ENCODE measurements around the gene XXYLT1. TPM values are rescaled to one million over a fixed set of nuclear protein-coding genes. Genes with fewer than 3 reads are reported as not detected.

Gene XXYLT1
- total RNA-seq, 2 experiments from 2014 or later, result 3.1 to 3.7 TPM

GRCh38 chr3:195238586-195239118 is 32.3 kb downstream of the XXYLT1 start:
- ChIA-PET POLR2A (no interaction called here), CTCF (no interaction called here)
- Mint-ChIP-seq H3K27me3 (no peaks in the 10 kb centered on the region), H3K36me3 (ENCODE audit: low read depth) (peaks cover 11% of the 10 kb centered on the region), H3K27ac (no peak overlapping the region), H3K9me3 (peaks cover 7% of the 10 kb centered on the region), H3K4me3 (no peak overlapping the region), H3K4me1 (ENCODE audit: low read depth) (no peaks in the 10 kb centered on the region)
- peaks cover 9 to 23% of the 10 kb centered on the region in 2 experiments for H3K9me3 ChIP-seq (ENCODE audit: control insufficient read depth in 1 of 2, insufficient read depth in 1 of 2, low read length in 2 of 2)
- TF ChIP-seq CTCF (IDR thresholded peaks at IDR 0.05), result no peak
- no peaks in the 10 kb centered on the region for H3K4me1 ChIP-seq (ENCODE audit: insufficient read depth, low read length)
- DNase-seq, result no peak
- intact Hi-C loops (cut with DNase I, micrococcal nuclease), result no loop called here
- ATAC-seq (ENCODE audit: poor library complexity), result no peak
- H3K36me3 ChIP-seq (ENCODE audit: insufficient read depth, low read length), result peaks cover 3% of the 10 kb centered on the region
- H3K27ac ChIP-seq (ENCODE audit: low read depth in 1 of 2, low read length in 2 of 2), result no peak overlapping the region
- no peaks in the 10 kb centered on the region for H3K27me3 ChIP-seq (ENCODE audit: control insufficient read depth in 1 of 2, insufficient read depth in 2 of 2, low read length in 2 of 2)
- no peak overlapping the region for H3K4me3 ChIP-seq (ENCODE audit: low read length)

DNA sequence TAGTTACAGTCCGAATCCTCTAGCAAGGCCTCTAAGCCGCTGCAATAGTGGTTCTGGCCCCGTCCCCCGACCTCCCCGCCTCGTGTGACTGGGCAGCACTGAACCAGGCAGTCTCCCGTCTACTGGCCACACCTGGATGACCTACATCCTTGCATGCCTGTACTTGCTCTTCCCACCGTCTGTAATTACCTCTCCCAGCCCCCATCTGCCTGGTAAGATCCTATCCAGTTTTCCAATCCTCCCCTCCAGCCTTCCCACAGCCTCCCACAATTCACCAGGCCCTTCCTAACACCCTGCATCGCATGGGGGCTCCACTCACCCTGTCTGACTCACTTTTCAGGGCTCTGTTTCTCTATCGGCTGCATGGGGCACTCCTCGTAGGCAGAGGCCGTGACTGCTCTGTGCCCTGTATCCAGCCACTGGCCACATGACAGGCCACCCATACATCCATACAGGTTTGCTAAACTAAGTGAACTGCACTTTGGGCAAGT is 32.8 kb downstream of the XXYLT1 start:
- no peak for ATAC-seq (ENCODE audit: poor library complexity)
- no peak overlapping the region for H3K27ac Mint-ChIP-seq

DNA sequence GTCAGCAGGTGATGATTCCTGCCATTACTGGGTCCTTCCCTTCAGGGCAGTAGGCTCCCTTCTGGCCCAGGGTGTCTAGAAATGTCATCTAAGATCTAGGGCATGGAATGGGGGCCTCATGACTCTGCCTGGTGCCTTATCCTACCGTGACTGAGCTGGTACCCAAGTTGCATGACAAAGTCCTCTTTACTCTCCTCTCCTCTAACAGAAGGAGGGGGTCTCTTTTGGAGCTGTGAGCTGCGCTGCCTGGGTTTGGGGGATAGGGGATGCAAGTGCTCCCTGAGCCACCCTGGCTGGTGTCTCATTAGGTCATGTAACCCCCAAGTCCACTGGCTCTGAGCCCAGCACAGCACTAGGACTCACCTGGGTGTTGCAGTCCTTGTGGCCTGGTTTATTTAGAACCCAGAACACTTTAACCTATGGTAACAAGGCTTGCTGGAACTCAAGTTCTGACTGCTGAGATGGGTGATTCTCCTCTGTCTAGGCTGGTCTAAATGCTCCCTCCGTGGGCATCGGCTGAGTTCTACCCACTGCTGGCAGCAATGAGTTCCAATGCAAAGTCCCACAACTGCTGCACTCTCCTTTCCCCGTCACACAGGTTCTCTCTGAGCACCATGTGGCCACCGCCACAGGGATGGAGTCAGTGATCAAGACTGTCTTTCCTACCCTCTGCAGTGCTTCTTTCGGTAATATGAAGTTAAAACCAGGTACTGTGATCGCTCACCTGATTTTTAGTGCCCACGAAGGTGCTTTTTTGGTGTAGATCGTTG is 34.0 kb downstream of the XXYLT1 start:
- no peak for TF ChIP-seq CTCF (IDR thresholded peaks at IDR 0.05)

More for the DNA sequence above, 32.8 kb downstream of the XXYLT1 start:
- Histone ChIP-seq H3K27me3 (ENCODE audit: control insufficient read depth in 1 of 2, insufficient read depth in 2 of 2, low read length in 2 of 2) (no peaks in the 10 kb centered on the region), H3K9me3 (ENCODE audit: control insufficient read depth in 1 of 2, insufficient read depth in 1 of 2, low read length in 2 of 2) (peaks cover 9 to 23% of the 10 kb centered on the region in 2 experiments), H3K4me3 (ENCODE audit: low read length) (no peak overlapping the region), H3K4me1 (ENCODE audit: insufficient read depth, low read length) (no peaks in the 10 kb centered on the region), H3K27ac (ENCODE audit: low read depth in 1 of 2, low read length in 2 of 2) (no peak overlapping the region), H3K36me3 (ENCODE audit: insufficient read depth, low read length) (peaks cover 3% of the 10 kb centered on the region)
- intact Hi-C loops (cut with DNase I, micrococcal nuclease), result no loop called here
- ChIA-PET POLR2A (no interaction called here), CTCF (no interaction called here)
- H3K27me3 Mint-ChIP-seq, result no peaks in the 10 kb centered on the region
- peaks cover 11% of the 10 kb centered on the region for H3K36me3 Mint-ChIP-seq (ENCODE audit: low read depth)
- peaks cover 7% of the 10 kb centered on the region for H3K9me3 Mint-ChIP-seq
- no peaks in the 10 kb centered on the region for H3K4me1 Mint-ChIP-seq (ENCODE audit: low read depth)
- DNase-seq, result no peak
- TF ChIP-seq CTCF (IDR thresholded peaks at IDR 0.05), result no peak
- H3K4me3 Mint-ChIP-seq, result no peak overlapping the region

More for the DNA sequence above, 34.0 kb downstream of the XXYLT1 start:
- peaks cover 7% of the 10 kb centered on the region for H3K9me3 Mint-ChIP-seq
- no peak overlapping the region for H3K27ac Mint-ChIP-seq
- Histone ChIP-seq H3K4me1 (ENCODE audit: insufficient read depth, low read length) (no peaks in the 10 kb centered on the region), H3K9me3 (ENCODE audit: control insufficient read depth in 1 of 2, insufficient read depth in 1 of 2, low read length in 2 of 2) (peaks cover 9 to 23% of the 10 kb centered on the region in 2 experiments), H3K27ac (ENCODE audit: low read depth in 1 of 2, low read length in 2 of 2) (no peak overlapping the region), H3K4me3 (ENCODE audit: low read length) (no peak overlapping the region), H3K27me3 (ENCODE audit: control insufficient read depth in 1 of 2, insufficient read depth in 2 of 2, low read length in 2 of 2) (no peaks in the 10 kb centered on the region), H3K36me3 (ENCODE audit: insufficient read depth, low read length) (peaks cover 3% of the 10 kb centered on the region)
- H3K4me3 Mint-ChIP-seq, result no peak overlapping the region
- H3K4me1 Mint-ChIP-seq (ENCODE audit: low read depth), result no peaks in the 10 kb centered on the region
- CTCF ChIA-PET, result no interaction called here
- H3K36me3 Mint-ChIP-seq (ENCODE audit: low read depth), result peaks cover 11% of the 10 kb centered on the region
- intact Hi-C loops (cut with DNase I, micrococcal nuclease), result no loop called here
- DNase-seq (no peak), ATAC-seq (ENCODE audit: poor library complexity) (no peak)
- POLR2A ChIA-PET, result no interaction called here
- no peaks in the 10 kb centered on the region for H3K27me3 Mint-ChIP-seq
